ENCODE measurements around the gene ZNF292. TPM values are rescaled to one million over a fixed set of nuclear protein-coding genes. Genes with fewer than 3 reads are reported as not detected.

The ZNF292 gene
- total and polyA plus RNA-seq, 10 of the 15 experiments (the other 5 are each of a cell fraction or from before 2014, with no cell fraction given), result 11.1 to 57.6 (median 30.6) TPM

DNA sequence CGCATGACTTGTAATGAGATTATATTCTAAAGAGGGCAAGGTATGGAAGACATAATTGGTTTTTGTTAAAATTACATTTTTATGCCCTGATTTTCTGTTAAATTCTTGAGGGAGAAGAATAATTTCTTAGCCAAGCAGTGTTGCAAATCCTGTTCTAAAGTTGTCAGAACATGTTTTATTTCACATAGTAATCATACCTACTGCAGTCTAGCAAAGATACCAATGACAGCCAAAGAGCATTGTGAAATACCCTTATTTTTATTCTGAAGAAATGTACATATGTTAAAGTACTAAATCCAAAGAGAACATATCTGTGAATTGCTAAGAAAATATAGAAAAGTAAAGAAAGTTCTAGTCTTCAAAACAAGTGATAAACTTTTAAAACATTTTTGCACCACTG is 127.4 kb downstream of the ZNF292 start:
- H3K4me3 ChIP-seq, result no peak overlapping the region
- CTCF ChIA-PET, result no interaction called here
- H3K36me3 ChIP-seq (ENCODE audit: control insufficient read depth in 2 of 2, insufficient read depth in 2 of 2, low read length in 1 of 2), result no peaks in the 10 kb centered on the region
- H4K20me1 ChIP-seq (ENCODE audit: control insufficient read depth, insufficient read depth), result no peaks in the 10 kb centered on the region
- SMC1A ChIA-PET (ENCODE audit: uncharacterized antibody, unreplicated experiment), result interaction anchor here (1.2 kb wide), 1 partner anchor 26 kb away, joined by 3 read pairs; no protein-coding TSS in a partner anchor
- H3K79me2 ChIP-seq (ENCODE audit: control insufficient read depth, insufficient read depth, low read length), result no peaks in the 10 kb centered on the region
- FAIRE-seq, result no peak
- no peak overlapping the region for H3K9ac ChIP-seq (ENCODE audit: control insufficient read depth, insufficient read depth, low read length)
- no peaks in the 10 kb centered on the region for H3K4me1 ChIP-seq (ENCODE audit: control insufficient read depth, insufficient read depth, low read length)
- in situ Hi-C loops (cut with MboI) (no loop called here), intact Hi-C loops (cut with micrococcal nuclease; ENCODE audit: unreplicated experiment) (no loop called here)
- TF ChIP-seq CHD1 (IDR thresholded peaks at IDR 0.05; ENCODE audit: low read depth, low read length) (no peak), ZNF274 (IDR thresholded peaks at IDR 0.05; ENCODE audit: insufficient read depth, insufficient read length) (no peak)
- H3K27ac ChIP-seq (ENCODE audit: control insufficient read depth, insufficient read depth), result no peak overlapping the region
- no peak overlapping the region for H2AFZ ChIP-seq (ENCODE audit: control insufficient read depth, low read depth, low read length)
- H3K9me3 ChIP-seq (replicated peaks; ENCODE audit: control insufficient read depth, insufficient read depth, low read length), result no peaks in the 10 kb centered on the region
- RAD21 ChIA-PET (ENCODE audit: unreplicated experiment), result interaction anchor here (1.0 kb wide), 1 partner anchor 106 kb away, joined by 3 read pairs; no protein-coding TSS in a partner anchor
- H3K27me3 ChIP-seq (replicated peaks in 1 of 2; ENCODE audit: control insufficient read depth in 2 of 2, insufficient read depth in 2 of 2, low read length in 1 of 2), result no peaks in the 10 kb centered on the region
- ATAC-seq, result no peak
- POLR2A ChIA-PET, result no interaction called here
- no peak overlapping the region for H3K4me2 ChIP-seq (ENCODE audit: control insufficient read depth, insufficient read depth)
- 100% methylated on average over 1 of the region's 1 CpG for WGBS (ENCODE audit: insufficient coverage, insufficient replicate concordance, low lambda C conversion rate, missing lambda C conversion rate)
- no peak for DNase-seq (ENCODE audit: low read depth, low spot score)
- BruUV-seq (replicated peaks), result no TSS peak

DNA sequence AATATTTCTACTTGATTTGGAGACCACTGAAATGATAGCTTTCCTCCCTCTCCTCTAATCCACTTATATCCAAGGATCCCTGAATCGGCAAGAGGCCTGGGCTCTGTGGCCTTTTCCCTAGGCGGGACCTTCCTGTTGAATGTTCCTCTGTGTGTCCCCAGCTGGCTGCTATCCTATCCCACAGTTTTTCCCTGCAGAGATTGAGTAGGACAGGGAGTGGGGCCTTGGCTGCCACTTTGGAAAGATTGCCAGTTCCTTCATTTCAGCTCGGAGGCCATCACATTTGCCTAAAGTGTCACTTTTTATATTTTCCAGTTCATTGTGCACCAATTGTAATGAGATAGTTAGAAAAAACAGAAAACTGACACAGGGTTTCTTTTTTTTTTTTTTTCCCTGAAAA is 128.1 kb downstream of the ZNF292 start:
- H3K4me3 ChIP-seq, result no peak overlapping the region
- ChIA-PET POLR2A (interaction anchor here (0.6 kb wide), 1 partner anchor 91 kb away, joined by 5 read pairs; no protein-coding TSS in a partner anchor), RAD21 (ENCODE audit: unreplicated experiment) (no interaction called here), SMC1A (ENCODE audit: uncharacterized antibody, unreplicated experiment) (interaction anchor here (0.6 to 1.2 kb wide), 3 partner anchors 11 to 224 kb away, joined by 3 read pairs; no protein-coding TSS in a partner anchor), CTCF (no interaction called here)
- BruUV-seq (replicated peaks), result no TSS peak
- TF ChIP-seq POLR2AphosphoS2 (IDR thresholded peaks at IDR 0.05; ENCODE audit: low read depth, low read length) (no peak), IKZF2 (IDR thresholded peaks at IDR 0.05) (no peak), EP300 (IDR thresholded peaks at IDR 0.05; ENCODE audit: borderline replicate concordance in 1 of 2, control insufficient read depth in 1 of 2, low read depth in 2 of 2, low read length in 2 of 2) (no peak), RCOR1 (conservative IDR thresholded peaks at IDR 0.05; ENCODE audit: low read depth, low read length) (no peak), CEBPB (IDR thresholded peaks at IDR 0.05; ENCODE audit: borderline replicate concordance in 1 of 2, low read depth in 2 of 2, low read length in 2 of 2) (no peak), TARDBP (IDR thresholded peaks at IDR 0.05; ENCODE audit: borderline replicate concordance) (no peak), SMAD1 (IDR thresholded peaks at IDR 0.05; ENCODE audit: low read depth, partially characterized antibody) (no peak), ZNF207 (IDR thresholded peaks at IDR 0.05; ENCODE audit: borderline replicate concordance) (no peak), IKZF1 (conservative IDR thresholded peaks at IDR 0.05) (no peak)
- TF ChIP-seq, protein P1, sequence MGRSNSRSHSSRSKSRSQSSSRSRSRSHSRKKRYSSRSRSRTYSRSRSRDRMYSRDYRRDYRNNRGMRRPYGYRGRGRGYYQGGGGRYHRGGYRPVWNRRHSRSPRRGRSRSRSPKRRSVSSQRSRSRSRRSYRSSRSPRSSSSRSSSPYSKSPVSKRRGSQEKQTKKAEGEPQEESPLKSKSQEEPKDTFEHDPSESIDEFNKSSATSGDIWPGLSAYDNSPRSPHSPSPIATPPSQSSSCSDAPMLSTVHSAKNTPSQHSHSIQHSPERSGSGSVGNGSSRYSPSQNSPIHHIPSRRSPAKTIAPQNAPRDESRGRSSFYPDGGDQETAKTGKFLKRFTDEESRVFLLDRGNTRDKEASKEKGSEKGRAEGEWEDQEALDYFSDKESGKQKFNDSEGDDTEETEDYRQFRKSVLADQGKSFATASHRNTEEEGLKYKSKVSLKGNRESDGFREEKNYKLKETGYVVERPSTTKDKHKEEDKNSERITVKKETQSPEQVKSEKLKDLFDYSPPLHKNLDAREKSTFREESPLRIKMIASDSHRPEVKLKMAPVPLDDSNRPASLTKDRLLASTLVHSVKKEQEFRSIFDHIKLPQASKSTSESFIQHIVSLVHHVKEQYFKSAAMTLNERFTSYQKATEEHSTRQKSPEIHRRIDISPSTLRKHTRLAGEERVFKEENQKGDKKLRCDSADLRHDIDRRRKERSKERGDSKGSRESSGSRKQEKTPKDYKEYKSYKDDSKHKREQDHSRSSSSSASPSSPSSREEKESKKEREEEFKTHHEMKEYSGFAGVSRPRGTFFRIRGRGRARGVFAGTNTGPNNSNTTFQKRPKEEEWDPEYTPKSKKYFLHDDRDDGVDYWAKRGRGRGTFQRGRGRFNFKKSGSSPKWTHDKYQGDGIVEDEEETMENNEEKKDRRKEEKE (IDR thresholded peaks at IDR 0.05), result no peak
- TF ChIP-seq, protein P2, sequence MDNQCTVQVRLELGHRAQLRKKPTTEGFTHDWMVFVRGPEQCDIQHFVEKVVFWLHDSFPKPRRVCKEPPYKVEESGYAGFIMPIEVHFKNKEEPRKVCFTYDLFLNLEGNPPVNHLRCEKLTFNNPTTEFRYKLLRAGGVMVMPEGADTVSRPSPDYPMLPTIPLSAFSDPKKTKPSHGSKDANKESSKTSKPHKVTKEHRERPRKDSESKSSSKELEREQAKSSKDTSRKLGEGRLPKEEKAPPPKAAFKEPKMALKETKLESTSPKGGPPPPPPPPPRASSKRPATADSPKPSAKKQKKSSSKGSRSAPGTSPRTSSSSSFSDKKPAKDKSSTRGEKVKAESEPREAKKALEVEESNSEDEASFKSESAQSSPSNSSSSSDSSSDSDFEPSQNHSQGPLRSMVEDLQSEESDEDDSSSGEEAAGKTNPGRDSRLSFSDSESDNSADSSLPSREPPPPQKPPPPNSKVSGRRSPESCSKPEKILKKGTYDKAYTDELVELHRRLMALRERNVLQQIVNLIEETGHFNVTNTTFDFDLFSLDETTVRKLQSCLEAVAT (IDR thresholded peaks at IDR 0.05), result no peak
- H3K9ac ChIP-seq (ENCODE audit: control insufficient read depth, insufficient read depth, low read length), result no peak overlapping the region
- no peaks in the 10 kb centered on the region for H3K27me3 ChIP-seq (replicated peaks in 1 of 2; ENCODE audit: control insufficient read depth in 2 of 2, insufficient read depth in 2 of 2, low read length in 1 of 2)
- no peak overlapping the region for H2AFZ ChIP-seq (ENCODE audit: control insufficient read depth, low read depth, low read length)
- no peaks in the 10 kb centered on the region for H3K79me2 ChIP-seq (ENCODE audit: control insufficient read depth, insufficient read depth, low read length)
- H3K36me3 ChIP-seq (ENCODE audit: control insufficient read depth in 2 of 2, insufficient read depth in 2 of 2, low read length in 1 of 2), result no peaks in the 10 kb centered on the region
- in situ Hi-C loops (cut with MboI) (no loop called here), intact Hi-C loops (cut with micrococcal nuclease; ENCODE audit: unreplicated experiment) (no loop called here)
- H3K9me3 ChIP-seq (replicated peaks; ENCODE audit: control insufficient read depth, insufficient read depth, low read length), result no peaks in the 10 kb centered on the region
- no peak for DNase-seq (ENCODE audit: low read depth, low spot score)
- H3K27ac ChIP-seq (ENCODE audit: control insufficient read depth, insufficient read depth), result no peak overlapping the region
- no peaks in the 10 kb centered on the region for H4K20me1 ChIP-seq (ENCODE audit: control insufficient read depth, insufficient read depth)
- no peak for FAIRE-seq
- no peak for ATAC-seq
- 70% methylated on average over 3 of the region's 3 CpGs for WGBS (ENCODE audit: insufficient coverage, insufficient replicate concordance, low lambda C conversion rate, missing lambda C conversion rate)
- H3K4me2 ChIP-seq (ENCODE audit: control insufficient read depth, insufficient read depth), result no peak overlapping the region
- H3K4me1 ChIP-seq (ENCODE audit: control insufficient read depth, insufficient read depth, low read length), result no peaks in the 10 kb centered on the region
